Endometrial microvascular endothelial cells (primary cell): ENCODE measurements around the gene PRPF40B. TPM values are rescaled to one million over a fixed set of nuclear protein-coding genes. Genes with fewer than 3 reads are reported as not detected.

Experiments
- in situ Hi-C: cut with HindIII; loops from 2 replicates; pipeline ENCODE4 v1.10.0; 2017; ENCODE audit warnings: low sequenced_read_pairs, low pct_unique_long_range_greater_than_20kb; ENCODE audit errors: inconsistent ontology term
- total RNA-seq: library from RNA; depleted of rRNA; stranded (reverse); fragments of >200 nt; gene quantifications from one replicate; pipeline ENCODE4 v1.2.3, GENCODE V29; 2015; ENCODE audit errors: inconsistent ontology term

Gene PRPF40B
- total RNA-seq, 1 donor from 2014 or later: 7.2 TPM

- in situ Hi-C loops: no loop called here
Observed at GRCh38 chr12:49632986-49633702, 9.8 kb downstream of the PRPF40B start.

- in situ Hi-C loops: no loop called here
Observed at GRCh38 chr12:49633703-49634345, 10.5 kb downstream of the PRPF40B start.

- in situ Hi-C loops: no loop called here
Observed at GRCh38 chr12:49635036-49635435, 11.7 kb downstream of the PRPF40B start.

GRCh38 chr12:49635656-49636055, 12.3 kb downstream of the PRPF40B start:
- in situ Hi-C loops: no loop called here

GRCh38 chr12:49636574-49636973, 13.2 kb downstream of the PRPF40B start:
- in situ Hi-C loops: no loop called here

GRCh38 chr12:49636979-49637755, 13.8 kb downstream of the PRPF40B start:
- in situ Hi-C loops: no loop called here

- in situ Hi-C loops: no loop called here
Observed at GRCh38 chr12:49641748-49642369, 18.5 kb downstream of the PRPF40B start.

GRCh38 chr12:49642370-49642802, 19.0 kb downstream of the PRPF40B start:
- in situ Hi-C loops: no loop called here

GRCh38 chr12:49643135-49643534, 19.8 kb downstream of the PRPF40B start:
- in situ Hi-C loops: no loop called here

GRCh38 chr12:49643961-49644619, 20.7 kb downstream of the PRPF40B start:
- in situ Hi-C loops: no loop called here

- in situ Hi-C loops: no loop called here
Observed at GRCh38 chr12:49644620-49644994, 21.2 kb downstream of the PRPF40B start.

GRCh38 chr12:49645146-49646039, 22.0 kb downstream of the PRPF40B start:
- in situ Hi-C loops: no loop called here

- in situ Hi-C loops: no loop called here
Observed at GRCh38 chr12:49646331-49646830, 23.0 kb downstream of the PRPF40B start.

- in situ Hi-C loops: no loop called here
Observed at GRCh38 chr12:49646871-49647654, 23.7 kb downstream of the PRPF40B start.

- in situ Hi-C loops: no loop called here
Observed at GRCh38 chr12:49647827-49648711, 24.7 kb downstream of the PRPF40B start.

- in situ Hi-C loops: no loop called here
Observed at GRCh38 chr12:49648712-49649003, 25.3 kb downstream of the PRPF40B start.
